CD4-positive, alpha-beta T cell treated with Interleukin-17A for 4 hours (primary cell): ENCODE measurements around the gene BAG3.
A peak's percentile ranks its signal among the peaks of the same experiment; 100 is the strongest.

Experiments used
- DNase-seq: peaks from one replicate; pipeline ENCODE4 v3.0.0-alpha.2; 2020; ENCODE audit warnings: mixed read lengths

Gene BAG3

DNA sequence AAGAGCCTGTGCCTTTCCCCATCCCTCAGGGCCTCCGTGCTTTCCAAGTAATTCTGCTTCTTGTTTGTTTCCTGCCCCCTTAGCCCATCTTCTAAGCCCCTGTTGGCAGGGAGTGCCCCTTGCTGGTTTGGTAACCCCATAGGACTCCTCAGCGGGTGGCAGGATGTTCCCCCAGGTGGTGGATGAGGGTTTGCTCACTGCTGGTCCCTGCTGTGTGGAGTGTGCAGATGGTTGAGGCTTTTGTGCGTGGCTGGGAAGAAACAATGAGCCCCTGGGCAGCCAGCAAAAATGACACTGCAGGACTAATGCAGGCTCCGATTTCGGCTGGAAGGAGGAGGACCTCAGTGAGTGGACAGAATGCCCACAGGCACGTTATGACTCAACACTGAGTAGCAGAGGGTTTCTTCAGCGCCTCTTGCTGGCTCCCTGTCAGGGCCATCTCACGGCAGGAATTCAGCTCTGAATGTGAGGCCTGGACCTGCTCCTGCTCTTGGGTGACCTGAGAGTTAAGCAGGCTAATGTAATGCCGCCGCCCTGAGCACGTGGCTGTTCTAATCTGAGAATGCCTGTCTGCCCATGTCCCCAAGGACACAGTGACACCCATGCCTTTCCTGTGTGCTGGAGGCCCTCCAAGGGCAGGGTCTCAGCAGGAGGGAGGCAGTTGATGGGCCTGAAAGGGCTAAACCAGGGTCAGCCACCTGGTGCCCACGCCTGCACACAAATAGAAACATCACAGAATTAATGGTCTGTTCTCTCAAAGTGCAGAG lies 16.6 kb downstream of the BAG3 start:
- DNase-seq: no peak

DNA sequence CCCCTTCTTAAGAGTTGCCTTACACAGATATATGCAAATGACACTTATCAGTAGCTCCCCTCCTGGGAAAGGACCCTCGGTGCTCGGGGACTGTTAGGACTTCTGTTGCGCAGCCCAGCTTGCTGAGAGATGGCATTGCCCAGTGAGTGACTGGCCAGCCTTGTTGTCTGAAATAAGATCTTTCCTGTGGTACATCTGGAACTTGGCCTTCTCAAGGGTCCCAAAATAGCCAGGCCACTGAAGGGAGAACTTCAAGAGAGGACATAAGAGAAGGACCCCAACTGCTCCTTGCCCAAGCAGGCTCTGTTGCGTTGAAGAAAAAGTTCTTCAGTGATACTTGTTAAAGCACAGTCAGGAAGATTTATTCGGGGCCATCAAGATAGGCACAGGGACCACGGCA lies 17.3 kb downstream of the BAG3 start:
- DNase-seq: no peak

DNA sequence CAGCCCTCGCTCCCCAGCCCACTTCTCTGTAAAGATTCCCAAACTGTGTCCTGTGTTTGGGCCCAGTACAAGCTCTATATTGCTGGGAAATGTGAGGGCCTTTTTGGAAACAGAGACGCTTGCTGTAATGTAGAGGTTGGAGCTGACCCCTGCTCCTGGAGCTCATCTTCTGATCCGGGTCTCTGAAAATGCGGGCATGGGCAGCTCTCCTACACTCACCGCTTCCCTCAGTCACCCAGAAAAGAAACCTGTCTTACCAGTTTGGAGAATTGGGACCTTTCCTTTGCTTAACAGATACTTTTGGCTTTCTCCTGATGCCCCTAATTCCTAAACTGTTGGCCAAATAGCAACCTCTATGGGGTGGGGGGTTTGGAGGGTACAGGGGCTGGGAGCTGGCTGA lies 18.2 kb downstream of the BAG3 start:
- no peak for DNase-seq

DNA sequence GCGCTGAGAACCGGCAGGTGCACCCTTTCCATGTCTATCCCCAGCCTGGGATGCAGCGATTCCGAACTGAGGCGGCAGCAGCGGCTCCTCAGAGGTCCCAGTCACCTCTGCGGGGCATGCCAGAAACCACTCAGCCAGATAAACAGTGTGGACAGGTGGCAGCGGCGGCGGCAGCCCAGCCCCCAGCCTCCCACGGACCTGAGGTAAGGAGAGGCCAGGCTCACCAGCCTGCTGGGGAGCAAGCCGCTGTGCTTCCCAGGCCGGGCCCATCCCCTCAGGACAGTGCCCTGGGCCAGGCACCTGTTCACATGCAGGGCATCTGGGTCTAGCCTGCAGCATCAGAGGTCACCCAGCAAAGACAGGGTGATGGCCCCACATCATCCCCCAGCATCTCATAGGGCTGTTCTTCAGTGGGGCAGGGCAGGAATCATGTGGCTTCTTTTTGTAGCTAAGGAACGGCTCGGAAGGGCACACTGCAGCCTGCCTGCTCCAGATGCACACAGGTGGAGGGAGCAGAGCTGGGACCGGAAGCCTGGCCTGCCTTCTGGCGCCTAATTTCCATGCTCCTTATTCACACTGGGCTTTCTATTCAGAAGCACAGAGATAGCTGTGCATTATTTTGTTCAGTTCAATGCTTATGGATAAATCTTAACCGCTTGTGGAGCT lies 18.9 kb downstream of the BAG3 start:
- DNase-seq: no peak

DNA sequence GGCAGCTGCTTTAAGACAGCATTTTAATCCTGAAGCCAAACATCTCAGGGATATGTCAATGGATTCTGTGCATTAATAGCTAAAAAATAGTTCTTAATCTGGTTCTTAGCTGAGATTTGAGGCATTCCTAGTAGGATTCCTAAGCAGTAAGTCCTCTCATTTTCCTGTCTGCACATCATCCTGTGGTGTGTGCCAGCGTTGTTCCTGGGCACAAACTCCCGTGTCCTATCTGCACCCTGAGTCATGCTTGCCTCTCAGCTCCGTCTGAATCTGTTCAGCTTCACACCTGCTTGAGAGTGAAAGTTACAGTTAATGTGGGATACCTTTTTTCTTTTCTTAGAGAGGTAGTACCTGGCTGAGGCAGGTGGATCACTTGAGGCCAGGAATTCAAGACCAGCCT lies 19.5 kb downstream of the BAG3 start:
- DNase-seq: no peak

DNA sequence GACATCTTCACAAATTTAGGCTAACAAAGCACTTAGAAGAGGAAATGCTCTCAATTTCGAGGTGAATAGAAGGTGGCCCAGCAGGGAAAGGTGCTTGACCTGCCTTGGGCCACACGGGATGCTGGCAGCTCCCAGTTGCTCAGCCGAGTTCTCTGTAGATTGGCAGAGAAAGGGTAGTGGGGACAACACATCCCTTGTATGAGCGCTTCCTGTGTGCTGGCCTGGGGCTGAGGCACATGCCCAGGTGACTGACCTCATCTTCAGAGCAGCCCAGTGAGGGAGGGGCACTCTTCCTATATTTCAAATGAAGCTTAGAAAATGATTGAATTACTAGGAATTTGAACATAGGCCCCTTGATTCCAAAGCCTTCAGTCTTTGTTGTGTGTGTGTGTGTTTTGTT lies 20.2 kb downstream of the BAG3 start:
- DNase-seq: no peak

DNA sequence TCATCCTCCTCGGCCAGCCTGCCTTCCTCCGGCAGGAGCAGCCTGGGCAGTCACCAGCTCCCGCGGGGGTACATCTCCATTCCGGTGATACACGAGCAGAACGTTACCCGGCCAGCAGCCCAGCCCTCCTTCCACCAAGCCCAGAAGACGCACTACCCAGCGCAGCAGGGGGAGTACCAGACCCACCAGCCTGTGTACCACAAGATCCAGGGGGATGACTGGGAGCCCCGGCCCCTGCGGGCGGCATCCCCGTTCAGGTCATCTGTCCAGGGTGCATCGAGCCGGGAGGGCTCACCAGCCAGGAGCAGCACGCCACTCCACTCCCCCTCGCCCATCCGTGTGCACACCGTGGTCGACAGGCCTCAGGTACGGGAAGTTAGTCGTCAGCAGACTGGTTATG lies 21.1 kb downstream of the BAG3 start:
- no peak for DNase-seq

DNA sequence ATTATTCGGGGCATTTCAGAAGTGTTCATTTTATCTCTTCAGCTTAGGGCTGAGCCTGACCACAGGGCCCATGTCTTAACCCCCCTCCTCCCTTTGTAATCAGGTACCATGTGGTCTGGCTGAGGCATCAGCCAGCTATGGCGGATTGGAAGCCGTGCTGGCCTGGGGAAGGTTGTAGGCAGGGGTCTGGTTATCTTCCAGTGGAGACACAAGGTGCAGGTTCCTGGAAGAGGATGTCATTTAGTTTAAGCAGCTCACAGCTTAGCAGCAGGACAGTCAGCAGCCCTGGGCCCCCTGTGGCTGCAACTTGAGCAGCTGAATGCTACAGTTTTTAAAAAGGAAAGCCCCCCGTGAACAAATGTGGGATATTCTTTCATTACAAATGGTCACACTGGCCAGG lies 22.1 kb downstream of the BAG3 start:
- no peak for DNase-seq

DNA sequence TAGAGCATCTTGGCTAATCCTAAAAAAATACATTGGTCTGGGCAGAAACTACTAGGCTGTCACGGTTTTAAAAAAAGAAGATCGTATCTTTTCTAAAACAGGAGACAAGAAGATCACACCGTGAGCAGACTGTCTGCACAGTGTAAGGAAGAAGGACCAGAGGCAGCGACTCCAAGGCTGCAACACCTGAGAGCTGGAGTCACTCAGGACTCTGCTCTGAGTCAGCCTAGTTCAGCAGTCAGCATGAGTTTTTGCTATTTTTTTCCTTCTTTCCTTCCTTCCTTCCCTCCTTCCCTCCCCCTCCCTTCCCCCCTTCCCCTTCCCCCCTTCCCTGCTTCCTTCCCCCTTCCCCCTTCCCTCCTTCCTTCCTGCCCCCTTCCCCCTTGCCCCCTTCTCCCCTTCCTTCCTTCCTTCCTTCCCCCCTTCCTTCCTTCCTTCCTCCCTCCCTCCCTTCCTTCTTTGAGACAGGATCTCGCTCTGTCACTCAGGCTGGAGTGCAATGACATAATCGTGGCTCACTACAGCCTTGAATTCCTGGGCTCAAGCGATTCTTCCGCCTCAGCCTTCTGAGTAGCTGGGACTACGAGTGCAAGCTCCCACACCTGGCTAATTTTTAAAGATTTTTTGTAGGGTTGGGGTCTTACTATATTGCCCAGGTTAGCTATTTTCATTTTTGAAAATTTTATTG lies 24.4 kb downstream of the BAG3 start:
- no peak for DNase-seq

DNA sequence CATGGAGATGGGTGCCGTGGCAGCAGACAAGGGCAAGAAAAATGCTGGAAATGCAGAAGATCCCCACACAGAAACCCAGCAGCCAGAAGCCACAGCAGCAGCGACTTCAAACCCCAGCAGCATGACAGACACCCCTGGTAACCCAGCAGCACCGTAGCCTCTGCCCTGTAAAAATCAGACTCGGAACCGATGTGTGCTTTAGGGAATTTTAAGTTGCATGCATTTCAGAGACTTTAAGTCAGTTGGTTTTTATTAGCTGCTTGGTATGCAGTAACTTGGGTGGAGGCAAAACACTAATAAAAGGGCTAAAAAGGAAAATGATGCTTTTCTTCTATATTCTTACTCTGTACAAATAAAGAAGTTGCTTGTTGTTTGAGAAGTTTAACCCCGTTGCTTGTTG lies 25.9 kb downstream of the BAG3 start:
- DNase-seq: no peak

DNA sequence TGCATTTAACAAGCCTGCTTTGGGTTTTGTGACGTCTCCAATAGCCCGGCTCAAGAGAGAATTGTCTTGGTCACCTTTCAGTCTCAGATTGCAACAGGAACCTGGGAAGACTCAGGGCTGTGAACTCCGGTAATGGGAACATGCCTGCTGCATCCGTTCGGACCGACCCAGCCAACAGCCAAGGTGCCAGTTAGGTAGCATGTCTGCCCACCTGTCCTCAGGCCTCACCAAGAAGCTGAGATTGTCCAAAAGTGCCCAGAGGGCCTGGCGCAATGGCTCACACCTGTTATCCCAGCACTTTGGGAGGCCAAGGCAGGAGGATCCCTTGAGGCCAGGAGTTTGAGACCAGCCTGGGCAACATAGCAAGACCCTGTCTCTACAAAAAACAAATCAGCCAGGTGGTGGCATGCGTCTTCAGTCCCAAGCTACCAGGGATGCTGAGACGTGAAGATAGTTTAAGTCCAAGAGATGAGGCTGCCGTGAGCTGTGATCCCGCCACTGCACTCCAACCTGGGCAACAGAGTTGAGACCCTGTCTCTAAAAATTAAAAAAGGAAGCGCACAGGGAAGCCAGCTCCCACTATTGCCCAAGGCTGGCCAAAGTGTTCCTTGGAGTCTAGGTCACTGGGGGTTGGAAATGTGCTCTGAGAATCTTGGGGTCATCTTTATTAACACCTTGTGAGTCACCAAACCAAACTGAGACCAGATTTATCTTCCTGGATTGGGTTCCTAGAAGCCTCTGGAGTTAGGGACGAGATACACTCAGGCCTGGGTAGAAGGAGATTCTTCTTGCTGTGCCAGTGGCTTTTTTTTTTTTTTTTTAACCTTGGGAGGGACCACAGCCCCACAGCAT lies 26.9 kb downstream of the BAG3 start:
- DNase-seq: no peak

DNA sequence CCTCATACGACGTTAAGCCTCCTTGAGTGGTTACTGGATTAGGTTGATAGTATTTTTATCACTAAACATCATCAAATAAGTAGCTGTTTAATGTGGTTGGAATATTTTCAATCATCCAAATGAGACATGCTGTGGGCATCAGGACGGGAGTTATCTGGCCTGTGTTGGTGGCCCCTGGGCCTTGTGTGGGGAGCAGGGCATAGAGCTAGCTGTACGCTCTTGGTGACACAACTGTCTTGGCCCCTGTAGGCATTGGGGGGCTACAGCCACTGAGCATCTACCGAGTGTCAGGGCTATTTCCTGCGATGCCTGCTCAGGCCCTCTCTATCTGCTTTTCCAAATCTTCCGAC lies 28.3 kb downstream of the BAG3 start:
- DNase-seq: no peak

DNA sequence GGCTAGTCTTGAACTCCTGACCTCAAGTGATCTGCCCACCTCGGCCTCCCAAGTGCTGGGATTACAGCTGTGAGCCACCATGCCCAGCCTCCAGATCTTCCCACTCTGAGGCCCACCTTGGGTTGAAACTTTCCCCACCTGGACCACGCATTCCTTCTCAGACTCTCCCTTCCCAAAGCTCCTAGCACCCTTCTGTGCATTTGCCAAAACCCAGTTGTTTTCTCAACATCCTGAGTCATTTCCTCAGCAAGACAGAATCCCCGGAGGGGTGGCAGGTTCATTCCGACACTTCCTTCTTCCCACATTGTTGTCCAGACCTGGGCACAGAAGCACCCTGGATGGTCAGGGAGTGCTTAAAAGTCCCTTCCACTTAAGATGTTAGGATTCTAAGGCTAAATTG lies 28.9 kb downstream of the BAG3 start:
- no peak for DNase-seq

DNA sequence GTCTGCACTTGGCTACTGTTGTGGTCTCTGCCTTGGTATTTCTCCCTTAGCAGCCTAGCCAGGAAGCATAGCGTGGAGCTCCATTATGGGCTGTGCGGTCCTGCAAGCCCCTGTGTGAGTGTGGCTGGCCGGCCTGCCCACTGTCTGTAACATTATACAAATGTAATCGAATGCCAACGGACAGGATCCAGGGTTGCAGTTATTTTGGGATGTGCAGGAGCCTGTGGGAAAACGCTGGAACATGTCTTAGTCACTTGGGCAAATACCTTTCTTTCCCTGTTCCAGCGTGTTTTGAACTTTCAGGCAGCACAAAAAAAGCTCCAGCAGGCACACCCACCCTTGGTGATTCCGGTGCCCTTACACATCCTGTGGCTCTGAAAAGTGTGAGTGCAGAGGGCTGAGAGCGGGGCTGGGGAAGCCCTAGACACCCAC lies 29.5 kb downstream of the BAG3 start:
- DNase-seq: no peak

DNA sequence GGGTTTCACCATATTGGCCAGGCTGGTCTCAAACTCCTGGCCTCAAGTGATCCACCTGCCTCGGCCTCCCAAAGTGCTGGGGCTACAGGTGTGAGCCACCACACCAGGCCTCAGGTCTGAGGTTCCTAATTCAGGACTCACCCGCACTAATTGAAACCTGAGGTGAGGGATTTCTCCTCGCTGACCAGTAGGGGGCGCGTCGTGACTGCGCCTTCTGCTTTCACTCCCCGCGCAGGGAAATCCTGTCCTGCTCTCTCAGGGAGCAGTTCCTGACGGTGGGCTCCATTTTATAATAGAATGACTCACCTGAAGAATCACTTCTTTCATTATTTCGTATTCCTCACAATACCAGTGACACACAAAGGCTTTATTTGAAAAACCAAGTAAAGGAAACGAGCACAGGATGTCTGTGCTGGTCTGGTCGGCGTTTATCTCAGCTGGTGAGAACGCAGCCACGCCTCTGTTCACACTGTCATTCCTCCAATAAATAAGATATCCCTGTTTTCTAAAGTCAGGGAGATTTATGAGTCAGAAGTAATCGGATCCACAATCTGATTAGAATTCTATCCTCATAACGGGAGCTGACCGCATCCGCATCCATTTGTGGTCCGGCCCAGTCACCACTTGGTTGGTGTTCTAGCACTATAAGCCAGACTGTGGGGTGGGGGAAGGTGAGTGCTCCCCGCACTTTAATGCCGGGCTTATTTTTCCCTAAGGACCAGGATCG lies 35.4 kb downstream of the BAG3 start:
- peak; percentile 93 for DNase-seq

DNA sequence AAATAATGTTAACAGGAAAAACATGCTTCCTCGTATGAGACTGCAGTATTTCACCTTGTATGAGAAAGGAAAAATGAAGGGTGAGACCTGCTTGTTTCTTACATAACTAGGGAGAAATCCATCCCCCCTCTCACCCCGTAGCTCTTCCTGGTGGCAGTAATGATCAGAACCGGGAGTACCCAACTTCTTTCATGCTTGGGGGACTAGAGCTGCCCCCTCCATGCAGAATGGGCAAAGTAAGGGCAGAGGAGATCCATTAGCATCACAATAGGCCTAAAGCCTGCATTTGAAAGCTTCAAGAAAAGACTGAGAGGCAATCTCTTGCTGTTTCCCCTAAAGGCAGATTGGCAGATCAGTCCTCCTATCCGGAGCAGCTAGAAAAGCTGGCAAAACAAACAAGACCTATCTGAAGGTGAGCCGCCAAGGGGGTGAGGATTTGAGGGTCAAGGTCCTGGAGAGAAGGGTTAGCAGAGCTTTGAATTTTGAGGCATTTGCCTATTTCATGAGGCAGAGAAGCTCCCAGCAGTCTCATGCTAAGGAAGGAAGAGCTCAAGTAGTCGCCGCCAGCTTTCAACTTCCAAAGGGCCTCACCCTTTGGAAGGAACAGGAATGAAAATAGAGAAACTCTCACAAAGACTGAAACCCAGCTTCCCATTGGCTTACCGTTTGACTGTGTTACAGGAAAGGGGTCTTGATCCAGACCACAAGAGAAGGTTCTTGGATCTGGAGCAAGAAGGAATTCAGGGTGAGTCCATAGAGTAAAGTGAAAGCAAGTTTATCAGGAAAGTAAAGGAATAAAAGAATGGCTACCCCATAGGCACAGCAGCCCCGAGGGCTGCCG lies 36.2 kb downstream of the BAG3 start:
- DNase-seq: no peak

DNA sequence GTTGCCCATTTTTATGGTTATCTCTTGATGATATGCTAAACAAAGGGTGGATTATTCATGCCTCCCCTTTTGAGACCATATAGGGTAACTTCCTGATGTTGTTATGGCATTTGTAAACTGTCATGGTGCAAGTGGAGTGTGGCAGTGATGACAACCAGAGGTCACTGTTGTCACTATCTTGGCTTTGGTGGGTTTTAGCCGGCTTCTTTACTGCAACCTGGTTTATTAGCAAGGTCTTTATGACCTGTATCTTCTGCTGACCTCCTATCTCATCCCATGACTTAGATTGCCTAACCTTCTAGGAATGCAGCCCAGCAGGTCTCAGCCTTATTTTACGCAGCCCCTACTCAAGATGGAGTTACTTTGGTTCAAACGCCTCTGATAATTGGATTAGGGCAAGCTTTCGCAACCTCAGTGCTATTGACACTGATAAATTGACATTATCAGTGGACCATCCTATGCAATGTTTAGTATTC lies 36.9 kb downstream of the BAG3 start:
- no peak for DNase-seq

DNA sequence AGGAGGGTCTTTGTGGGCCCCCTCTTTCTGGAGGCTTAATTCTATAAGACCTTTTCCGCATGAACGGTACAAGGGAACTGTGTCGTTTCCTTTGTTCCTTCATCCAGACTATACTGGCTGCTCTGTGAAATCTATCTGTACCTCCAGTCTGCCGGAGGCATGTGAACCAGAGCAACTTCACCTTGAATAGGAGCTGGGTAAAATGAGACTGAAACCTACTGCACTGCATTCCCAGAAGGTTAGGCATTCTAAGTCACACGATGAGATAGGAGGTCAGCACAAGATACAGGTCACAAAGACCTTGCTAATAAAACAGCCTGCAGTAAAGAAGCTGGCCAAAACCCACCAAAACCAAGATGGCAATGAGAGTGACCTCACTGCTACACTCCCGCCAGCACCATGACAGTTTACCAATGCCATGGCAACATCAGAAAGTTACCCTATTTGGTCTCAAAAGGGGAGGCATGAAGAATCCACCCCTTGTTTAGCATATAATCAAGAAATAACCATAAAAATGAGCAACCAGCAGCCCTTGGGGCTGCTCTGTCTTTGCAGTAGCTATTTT lies 37.9 kb downstream of the BAG3 start:
- DNase-seq: no peak

DNA sequence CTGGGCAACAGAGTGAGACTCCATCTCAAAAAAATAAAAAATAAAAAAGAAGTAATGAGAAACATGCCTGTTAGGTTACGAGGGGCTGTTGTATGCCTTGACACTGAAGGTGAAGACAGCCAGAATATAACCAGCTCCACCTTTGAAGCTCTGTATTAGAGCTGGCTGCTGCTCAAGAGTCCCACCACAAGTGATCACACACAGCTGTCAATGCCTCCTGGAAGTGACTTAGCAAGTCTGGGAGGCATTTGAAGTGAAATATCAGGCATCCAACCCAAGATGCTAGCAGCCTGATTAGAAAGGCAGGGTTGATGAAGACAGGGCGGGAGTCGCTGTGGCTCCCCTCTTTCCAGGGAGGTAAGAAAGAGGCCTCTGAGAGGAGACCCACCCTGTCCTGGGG lies 40.5 kb downstream of the BAG3 start:
- no peak for DNase-seq

DNA sequence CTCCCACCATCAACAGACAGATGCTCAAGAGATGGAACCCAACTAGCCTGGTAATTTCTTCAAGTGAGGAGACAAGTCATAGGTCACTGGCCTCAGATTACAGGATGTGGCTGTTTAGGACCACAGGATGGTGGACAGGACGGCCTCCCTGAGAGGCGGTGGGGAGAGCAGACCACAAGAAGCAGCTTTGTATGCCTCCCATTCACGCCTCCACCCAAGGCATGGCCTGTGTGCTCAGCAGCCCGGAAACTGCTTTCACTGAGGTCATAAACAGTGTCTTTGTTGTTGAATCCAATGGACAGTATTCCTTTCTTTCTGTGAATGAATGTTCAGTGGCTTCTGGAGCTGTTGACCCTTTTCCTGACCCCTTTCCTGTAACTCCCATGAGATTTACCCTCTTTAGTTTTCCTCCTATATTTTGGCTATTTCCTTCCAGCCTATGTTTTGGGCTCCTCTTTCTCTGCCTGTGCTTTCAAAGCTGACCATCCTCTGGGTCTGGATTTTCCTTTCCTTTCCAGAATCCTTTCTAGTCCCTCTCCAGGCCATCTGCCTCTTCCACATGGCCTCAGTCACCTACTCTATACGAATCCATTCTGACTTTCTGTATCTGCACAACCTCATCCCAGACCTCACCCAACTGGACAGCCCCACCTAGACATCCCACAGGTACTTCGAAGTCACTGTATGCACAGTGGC lies 42.2 kb downstream of the BAG3 start:
- no peak for DNase-seq

DNA sequence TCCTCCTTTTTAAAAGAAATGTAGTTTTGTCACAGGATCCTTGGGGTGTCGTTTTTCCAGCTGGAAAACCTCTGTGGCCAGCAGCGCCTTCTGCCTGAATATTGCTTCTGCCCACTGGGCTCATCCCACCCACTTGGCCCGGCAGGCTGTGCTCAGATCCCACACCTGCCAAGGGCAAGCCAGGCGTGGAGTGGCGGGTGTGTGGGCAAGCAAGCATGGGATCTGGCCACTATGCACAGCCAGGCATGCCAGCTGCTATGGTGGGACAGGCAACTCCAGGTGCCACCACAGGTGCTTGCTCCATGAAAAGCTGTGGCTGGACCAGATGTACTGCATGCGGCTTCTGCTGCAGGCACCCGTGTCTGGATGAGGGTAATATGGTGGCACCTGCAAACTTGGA lies 43.4 kb downstream of the BAG3 start:
- no peak for DNase-seq
